Loucy (cell line): ENCODE results near the gene ZNF816.
A peak's percentile ranks its signal among the peaks of the same experiment; 100 is the strongest.

ENCODE experiments used
- H2AFZ ChIP-seq: fragments of 200-600 bp; sonication (generic); 2 replicates; pipeline ENCODE4 v1.6.0; 2016; ENCODE audit warnings: antibody characterized with exemption, mild to moderate bottlenecking, low read length, moderate library complexity
- H3F3A ChIP-seq: fragments of 200-600 bp; 2 replicates; pipeline ENCODE4 v1.6.0; 2016; ENCODE audit warnings: antibody characterized with exemption, low read depth, mild to moderate bottlenecking
- H3K27me3 ChIP-seq: fragments of 200-600 bp; sonication (generic); 2 replicates; pipeline ENCODE4 v1.6.1; 2014; ENCODE audit warnings: low read length, mild to moderate bottlenecking; ENCODE audit not compliant: insufficient read depth, poor library complexity, severe bottlenecking
- H3K36me3 ChIP-seq: fragments of 200-600 bp; sonication (generic); 2 replicates; pipeline ENCODE4 v1.6.1; 2016; ENCODE audit warnings: low read length; ENCODE audit not compliant: insufficient read depth
- H3K4me1 ChIP-seq: fragments of 200-600 bp; sonication (generic); 2 replicates; pipeline ENCODE4 v1.5.1; 2014; ENCODE audit warnings: low read length, mild to moderate bottlenecking; ENCODE audit not compliant: insufficient read depth, poor library complexity, severe bottlenecking
- H3K4me2 ChIP-seq: fragments of 200-600 bp; sonication (generic); 2 replicates; pipeline ENCODE4 v1.6.0; 2014; ENCODE audit warnings: antibody characterized with exemption, low read length, low read depth, mild to moderate bottlenecking; ENCODE audit not compliant: poor library complexity, severe bottlenecking
- H3K4me3 ChIP-seq: fragments of 200-600 bp; sonication (generic); 2 replicates; pipeline ENCODE4 v1.5.1; 2014; ENCODE audit warnings: low read length, mild to moderate bottlenecking, mixed read lengths; ENCODE audit not compliant: poor library complexity, severe bottlenecking
- H3K79me2 ChIP-seq: fragments of 200-600 bp; sonication (generic); 2 replicates; pipeline ENCODE4 v1.6.1; 2014; ENCODE audit warnings: low read length; ENCODE audit not compliant: insufficient read depth
- H3K9ac ChIP-seq: fragments of 200-600 bp; sonication (generic); 2 replicates; pipeline ENCODE4 v1.6.0; 2014; ENCODE audit warnings: mild to moderate bottlenecking, low read depth, low read length, moderate library complexity; ENCODE audit not compliant: poor library complexity, severe bottlenecking
- H3K9me2 ChIP-seq: fragments of 200-600 bp; sonication (generic); replicated peaks from 2 replicates; pipeline ENCODE4 v1.6.1; 2016; ENCODE audit warnings: low read depth, low read length, mixed read lengths
- H3K9me3 ChIP-seq: fragments of 200-600 bp; sonication (generic); 2 replicates; pipeline ENCODE4 v1.6.1; 2014; ENCODE audit warnings: mild to moderate bottlenecking, antibody characterized with exemption, low read length, low read depth; ENCODE audit not compliant: insufficient read depth
- H4K20me1 ChIP-seq: fragments of 200-600 bp; sonication (generic); 2 replicates; pipeline ENCODE4 v1.6.0; 2014; ENCODE audit warnings: antibody characterized with exemption, low read length, mild to moderate bottlenecking; ENCODE audit not compliant: insufficient read depth, poor library complexity, severe bottlenecking
- EZH2phosphoT487 ChIP-seq: fragments of 200-600 bp; IDR thresholded peaks from 2 replicates; pipeline ENCODE4 v1.6.1; 2018; ENCODE audit warnings: antibody characterized with exemption, mild to moderate bottlenecking, moderate library complexity, borderline replicate concordance
- TF ChIP-seq, protein P1 (sequence below): fragments of 200-600 bp; sonication (generic); conservative IDR thresholded peaks from 2 replicates; pipeline ENCODE4 v1.5.1; 2014; ENCODE audit warnings: mild to moderate bottlenecking, antibody characterized with exemption, low read length

Gene ZNF816

DNA sequence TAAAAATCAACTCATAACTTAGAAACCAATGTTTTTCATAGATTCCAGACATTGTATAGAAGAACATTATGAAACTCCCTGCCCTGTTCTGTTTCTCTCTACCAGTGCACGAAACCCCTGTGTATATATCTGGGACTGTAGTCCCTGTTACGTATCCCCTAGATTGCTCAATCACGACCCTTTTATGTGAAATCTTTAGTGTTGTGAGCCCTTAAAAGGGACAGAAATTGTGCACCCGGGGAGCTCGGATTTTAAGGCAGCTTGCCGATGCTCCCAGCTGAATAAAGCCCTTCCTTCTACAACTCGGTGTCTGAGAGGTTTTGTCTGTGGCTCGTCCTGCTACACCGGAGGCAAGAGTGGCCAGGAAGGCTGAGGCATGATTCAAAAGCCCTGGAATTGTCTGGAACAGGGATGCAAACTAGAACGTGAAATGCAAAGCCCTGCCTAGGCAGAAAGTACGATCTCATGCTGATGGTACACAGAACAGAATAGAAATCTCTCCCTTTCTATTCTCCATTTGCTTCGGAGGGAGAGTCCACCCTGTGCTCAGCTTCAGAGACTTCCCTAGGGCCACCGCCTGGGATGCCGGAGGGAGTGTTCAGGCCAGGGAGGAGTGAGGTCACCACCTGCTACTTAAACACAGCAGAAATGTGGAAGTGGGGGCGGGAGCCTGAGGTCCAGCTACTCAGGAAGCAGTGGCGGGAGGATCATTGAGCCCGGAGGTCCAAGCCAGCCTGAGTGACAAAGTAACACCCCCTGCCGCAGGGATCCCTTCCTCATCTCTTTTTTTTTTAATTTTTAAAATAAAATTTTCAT lies 38.7 kb downstream of the ZNF816 start:
- no peaks in the 10 kb centered on the region for H3K9me2 ChIP-seq
- peaks cover 8% of the 10 kb centered on the region; the same call in 1 of the 2 replicates for H3K36me3 ChIP-seq
- peak overlapping the region; percentile 95 for H3K4me3 ChIP-seq
- H2AFZ ChIP-seq = 0 out of 2 replicates have a peak overlapping the region, but pooled peaks have one; percentile 99
- H3K4me1 ChIP-seq = peaks cover 19% of the 10 kb centered on the region
- H3K4me2 ChIP-seq = peak overlapping the region; percentile 69
- no peaks in the 10 kb centered on the region for H3F3A ChIP-seq
- H3K9ac ChIP-seq = peak overlapping the region; percentile 84
- H3K9me3 ChIP-seq = no peaks in the 10 kb centered on the region
- no peaks in the 10 kb centered on the region for H4K20me1 ChIP-seq
- no peaks in the 10 kb centered on the region for H3K27me3 ChIP-seq
- H3K79me2 ChIP-seq = peaks cover 9% of the 10 kb centered on the region; the same call in 1 of the 2 replicates
- TF ChIP-seq, protein P1, sequence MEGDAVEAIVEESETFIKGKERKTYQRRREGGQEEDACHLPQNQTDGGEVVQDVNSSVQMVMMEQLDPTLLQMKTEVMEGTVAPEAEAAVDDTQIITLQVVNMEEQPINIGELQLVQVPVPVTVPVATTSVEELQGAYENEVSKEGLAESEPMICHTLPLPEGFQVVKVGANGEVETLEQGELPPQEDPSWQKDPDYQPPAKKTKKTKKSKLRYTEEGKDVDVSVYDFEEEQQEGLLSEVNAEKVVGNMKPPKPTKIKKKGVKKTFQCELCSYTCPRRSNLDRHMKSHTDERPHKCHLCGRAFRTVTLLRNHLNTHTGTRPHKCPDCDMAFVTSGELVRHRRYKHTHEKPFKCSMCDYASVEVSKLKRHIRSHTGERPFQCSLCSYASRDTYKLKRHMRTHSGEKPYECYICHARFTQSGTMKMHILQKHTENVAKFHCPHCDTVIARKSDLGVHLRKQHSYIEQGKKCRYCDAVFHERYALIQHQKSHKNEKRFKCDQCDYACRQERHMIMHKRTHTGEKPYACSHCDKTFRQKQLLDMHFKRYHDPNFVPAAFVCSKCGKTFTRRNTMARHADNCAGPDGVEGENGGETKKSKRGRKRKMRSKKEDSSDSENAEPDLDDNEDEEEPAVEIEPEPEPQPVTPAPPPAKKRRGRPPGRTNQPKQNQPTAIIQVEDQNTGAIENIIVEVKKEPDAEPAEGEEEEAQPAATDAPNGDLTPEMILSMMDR = no peak
- TF ChIP-seq EZH2phosphoT487 = no peak

DNA sequence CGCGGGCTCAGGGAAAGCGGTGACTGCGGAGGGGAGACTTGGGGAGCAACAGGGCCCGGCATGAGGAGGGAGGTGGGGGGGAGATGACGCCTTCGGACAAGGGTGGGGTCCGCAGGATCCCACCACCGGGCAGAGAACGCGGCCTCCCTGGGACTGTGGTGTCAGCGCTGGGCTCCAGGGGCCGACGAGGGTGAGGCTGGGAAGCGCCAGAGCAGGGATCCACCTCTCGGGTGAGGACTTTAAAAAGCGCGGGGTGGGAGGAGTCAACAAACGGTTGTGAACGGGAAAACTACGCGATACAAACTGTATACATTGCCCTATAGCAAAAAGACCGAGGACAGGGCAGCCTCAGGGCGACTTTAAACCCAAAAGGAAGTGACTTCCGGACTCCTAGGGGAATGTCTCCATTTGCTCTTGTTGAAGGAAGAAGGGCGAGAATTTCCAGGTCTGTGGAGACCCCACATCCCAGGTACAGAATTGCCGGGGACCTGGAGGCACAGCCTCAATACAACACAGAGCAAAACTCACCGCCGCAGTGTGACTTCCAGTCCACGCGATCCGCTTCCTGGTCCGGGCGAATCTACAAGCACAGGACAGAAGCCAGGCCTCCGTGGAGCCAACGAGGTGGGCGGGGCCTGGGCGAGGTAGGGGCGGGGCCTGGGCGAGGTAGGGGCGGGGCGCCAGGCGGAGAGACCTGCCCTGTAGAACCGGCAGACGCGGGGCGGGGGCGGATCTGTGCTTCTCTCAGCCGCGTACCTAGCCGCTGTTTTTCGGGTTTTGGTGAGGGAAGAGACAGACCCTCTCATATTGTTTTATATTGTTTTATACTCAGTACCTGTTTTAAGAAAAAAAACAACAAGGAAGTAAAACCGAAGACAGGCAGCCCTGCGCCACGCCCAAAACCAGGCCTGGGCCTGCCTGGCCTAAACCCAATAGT lies 39.6 kb downstream of the ZNF816 start, which contains the start of gene ZNF888:
Gene ZNF888 (minus strand): TSS at position 588 of the 937 bp plus-strand sequence. CDS start 5,555 bp downstream, outside the sequence.
- Histone ChIP-seq H3K4me2 (peak within 1 kb of the TSS; percentile 69), H3K9ac (peak within 1 kb of the TSS; percentile 84), H3K4me1 (peaks cover 19% of the 10 kb centered on the region), H3K9me2 (no peaks in the 10 kb centered on the region), H3F3A (no peaks in the 10 kb centered on the region), H3K36me3 (no peaks in the 10 kb centered on the region), H3K27me3 (no peaks in the 10 kb centered on the region), H3K4me3 (peak within 1 kb of the TSS; percentile 95), H4K20me1 (no peaks in the 10 kb centered on the region), H2AFZ (peak within 1 kb of the TSS; percentile 99), H3K9me3 (no peaks in the 10 kb centered on the region), H3K79me2 (peaks cover 9% of the 10 kb centered on the region; the same call in 1 of the 2 replicates)
- TF ChIP-seq, protein P1 = no peak
- no peak for TF ChIP-seq EZH2phosphoT487

DNA sequence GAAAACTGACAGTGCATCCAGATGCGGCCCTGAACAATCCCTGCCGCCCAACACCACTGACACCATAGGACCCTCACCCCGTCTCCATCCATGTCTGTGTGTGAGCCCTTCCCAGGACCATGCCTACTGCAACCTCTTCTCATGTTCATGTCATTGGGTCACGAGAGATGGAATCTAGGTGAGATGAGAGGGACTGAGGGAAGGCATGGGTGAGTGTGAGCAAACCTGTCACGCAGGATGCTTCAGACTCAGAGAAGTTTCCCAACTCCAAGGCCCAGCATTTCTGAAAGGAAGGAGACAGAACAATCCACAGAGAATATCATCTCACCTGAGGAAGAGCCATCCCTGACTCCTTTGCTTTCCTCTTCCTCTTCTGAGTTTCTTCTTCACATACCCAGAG lies 45.1 kb downstream of the ZNF816 start:
- H3K4me3 ChIP-seq = no peak overlapping the region
- no peaks in the 10 kb centered on the region for H3K27me3 ChIP-seq
- TF ChIP-seq EZH2phosphoT487 = no peak
- TF ChIP-seq, protein P1 = no peak
- peaks cover 14% of the 10 kb centered on the region for H3K4me1 ChIP-seq
- H3K9ac ChIP-seq = no peak overlapping the region
- H3K36me3 ChIP-seq = no peaks in the 10 kb centered on the region
- H3K9me3 ChIP-seq = no peaks in the 10 kb centered on the region
- peaks cover 9% of the 10 kb centered on the region; the same call in 1 of the 2 replicates for H3K79me2 ChIP-seq
- no peak overlapping the region for H3K4me2 ChIP-seq
- H4K20me1 ChIP-seq = no peaks in the 10 kb centered on the region
- no peak overlapping the region for H2AFZ ChIP-seq
- H3K9me2 ChIP-seq = no peaks in the 10 kb centered on the region
- no peaks in the 10 kb centered on the region for H3F3A ChIP-seq
